Measurements from ENCODE around the gene NUP98.

GRCh38 chr11:3700910-3701309 lies 96.4 kb downstream of the NUP98 start:
- TF ChIP-seq EGR1 (IDR thresholded peaks at IDR 0.05): no peak
- TF ChIP-seq YY1 (IDR thresholded peaks at IDR 0.05; ENCODE audit: low read depth): no peak
- no peak for TF ChIP-seq TAF1 (IDR thresholded peaks at IDR 0.05; ENCODE audit: low read depth)
- TF ChIP-seq MAX (IDR thresholded peaks at IDR 0.05): no peak
- TF ChIP-seq FOXM1 (IDR thresholded peaks at IDR 0.05; ENCODE audit: borderline replicate concordance, low read depth): no peak
- no peak for TF ChIP-seq REST (IDR thresholded peaks at IDR 0.05; ENCODE audit: low read depth)
- no peak for TF ChIP-seq TEAD4 (IDR thresholded peaks at IDR 0.05)
- TF ChIP-seq TCF12 (IDR thresholded peaks at IDR 0.05; ENCODE audit: low read depth): no peak

All from Ishikawa (cell line).